IMR-90 (cell line): ENCODE results near the gene ATP6AP1. TPM values are rescaled to one million over a fixed set of nuclear protein-coding genes. Genes with fewer than 3 reads are reported as not detected.

ENCODE experiments used
- ATAC-seq: fragments of 200-7000 bp; cut with Tn5 transposase; 2 replicates; pipeline ENCODE4 v1.9.1; 2020; ENCODE audit warnings: low read depth, mild to moderate bottlenecking, moderate library complexity
- BruUV-seq: library from RNA; stranded (reverse); fragments of 400-500 nt; replicated peaks from 2 replicates; lab custom pipeline; 2021; lab: Mats Ljungman, UMichigan
- CTCF ChIA-PET: fragments of 300-600 bp; formaldehyde crosslinking; extraction: SDS; loops from one replicate; lab custom pipeline; 2021; ENCODE audit warnings: antibody characterized with exemption; lab: Yijun Ruan, JAX
- POLR2A ChIA-PET: fragments of 300-600 bp; sonication (Branson Sonifier 250); formaldehyde crosslinking; loops from one replicate; lab custom pipeline; 2022; ENCODE audit warnings: antibody characterized with exemption; ENCODE audit not compliant: unreplicated experiment; lab: Charles Lee
- DNase-seq: peaks from one replicate; pipeline ENCODE4 v3.0.0; 2013
- H2AFZ ChIP-seq: replicated peaks from 2 replicates; pipeline ENCODE3; 2013; ENCODE audit warnings: low read length, mild to moderate bottlenecking; ENCODE audit not compliant: poor library complexity
- H2AK5ac ChIP-seq: 2 replicates; pipeline ENCODE4 v1.6.1; 2013; ENCODE audit warnings: low read depth, low read length, inconsistent platforms
- H2AK9ac ChIP-seq: replicated peaks from 2 replicates; pipeline ENCODE3; 2013; ENCODE audit warnings: mild to moderate bottlenecking, low read depth, low read length, moderate library complexity; ENCODE audit not compliant: poor library complexity
- H2BK120ac ChIP-seq: 2 replicates; pipeline ENCODE4 v1.6.1; 2013; ENCODE audit warnings: low read depth, low read length, inconsistent platforms
- H2BK15ac ChIP-seq: 3 replicates; pipeline ENCODE4 v1.6.1; 2013; ENCODE audit warnings: low read depth, low read length, inconsistent platforms
- H2BK20ac ChIP-seq: 2 replicates; pipeline ENCODE4 v1.6.1; 2013; ENCODE audit warnings: low read depth, mild to moderate bottlenecking, inconsistent platforms, low read length, moderate library complexity
- H2BK5ac ChIP-seq: 2 replicates; pipeline ENCODE4 v1.6.1; 2013; ENCODE audit warnings: mild to moderate bottlenecking, low read depth, low read length, inconsistent platforms; ENCODE audit not compliant: poor library complexity, severe bottlenecking
- H3K14ac ChIP-seq: replicated peaks from 2 replicates; pipeline ENCODE4 v1.6.1; 2013; ENCODE audit warnings: low read depth, low read length, inconsistent platforms
- H3K18ac ChIP-seq: 2 replicates; pipeline ENCODE4 v1.6.1; 2013; ENCODE audit warnings: low read depth, low read length, control low read depth
- H3K23ac ChIP-seq: 2 replicates; pipeline ENCODE4 v1.6.1; 2013; ENCODE audit warnings: low read depth, low read length, inconsistent platforms
- H3K27ac ChIP-seq: 2 replicates; pipeline ENCODE4 v1.5.1; 2013; ENCODE audit warnings: mild to moderate bottlenecking, control low read depth, low read length; ENCODE audit not compliant: insufficient read depth
- H3K27me3 ChIP-seq: 2 replicates; pipeline ENCODE4 v1.6.1; 2013; ENCODE audit warnings: low read length; ENCODE audit not compliant: control insufficient read depth, insufficient read depth
- H3K36me3 ChIP-seq: 2 replicates; pipeline ENCODE4 v1.6.1; 2013; ENCODE audit warnings: low read length, mixed read lengths; ENCODE audit not compliant: control insufficient read depth, insufficient read depth
- H3K4ac ChIP-seq: 2 replicates; pipeline ENCODE4 v1.6.1; 2013; ENCODE audit warnings: low read depth, low read length, inconsistent platforms
- H3K4me1 ChIP-seq: 2 replicates; pipeline ENCODE4 v1.6.1; 2013; ENCODE audit warnings: low read length, mixed read lengths; ENCODE audit not compliant: control insufficient read depth, insufficient read depth
- H3K4me2 ChIP-seq: 2 replicates; pipeline ENCODE4 v1.6.1; 2013; ENCODE audit warnings: low read depth, mild to moderate bottlenecking, control low read depth, low read length, moderate library complexity
- H3K4me3 ChIP-seq: 2 replicates; pipeline ENCODE4 v1.5.1; 2013; ENCODE audit warnings: low read depth, mild to moderate bottlenecking, control low read depth, low read length, moderate library complexity; ENCODE audit not compliant: insufficient read depth
- H3K56ac ChIP-seq: 2 replicates; pipeline ENCODE4 v1.6.1; 2013; ENCODE audit warnings: low read length, inconsistent platforms; ENCODE audit not compliant: insufficient read depth; ENCODE audit errors: extremely low read depth
- H3K79me1 ChIP-seq, 2 experiments: 2 replicates each; pipeline ENCODE4 v1.6.1; 2013; ENCODE audit warnings: low read length in 2 of 2, inconsistent platforms in 1 of 2, low read depth in 1 of 2
- H3K9ac ChIP-seq: 2 replicates; pipeline ENCODE4 v1.6.1; 2013; ENCODE audit warnings: low read depth, low read length, control low read depth
- H3K9me1 ChIP-seq: 2 replicates; pipeline ENCODE4 v1.6.1; 2013; ENCODE audit warnings: low read length, inconsistent platforms; ENCODE audit not compliant: insufficient read depth
- H3K9me3 ChIP-seq: 2 replicates; pipeline ENCODE4 v1.6.1; 2013; ENCODE audit warnings: low read length; ENCODE audit not compliant: control insufficient read depth, insufficient read depth
- H4K20me1 ChIP-seq: 2 replicates; pipeline ENCODE4 v1.6.1; 2013; ENCODE audit warnings: low read length, inconsistent platforms; ENCODE audit not compliant: insufficient read depth
- H4K5ac ChIP-seq: 2 replicates; pipeline ENCODE4 v1.6.1; 2013; ENCODE audit warnings: mild to moderate bottlenecking, low read depth, low read length, control low read depth
- H4K8ac ChIP-seq, 2 experiments: 2 replicates each; pipeline ENCODE4 v1.6.1; 2013; ENCODE audit warnings: low read depth in 2 of 2, low read length in 2 of 2, control low read depth in 1 of 2, inconsistent platforms in 1 of 2
- H4K91ac ChIP-seq: 2 replicates; pipeline ENCODE4 v1.6.1; 2013; ENCODE audit warnings: low read depth, low read length, inconsistent platforms; ENCODE audit not compliant: insufficient read depth
- BHLHE40 ChIP-seq: fragments of 150-350 bp; IDR thresholded peaks from 2 replicates; pipeline ENCODE4 v1.6.1; 2016; ENCODE audit warnings: mild to moderate bottlenecking, low read depth, low read length
- CEBPB ChIP-seq: IDR thresholded peaks from 2 replicates; pipeline ENCODE4 v1.6.1; 2012; ENCODE audit warnings: low read depth, low read length, improper control_type of control experiment
- CHD1 ChIP-seq: IDR thresholded peaks from 2 replicates; pipeline ENCODE4 v1.6.1; 2012; ENCODE audit warnings: low read depth, low read length, improper control_type of control experiment
- FOS ChIP-seq: fragments of 150-350 bp; IDR thresholded peaks from 2 replicates; pipeline ENCODE4 v1.6.1; 2016; ENCODE audit warnings: low read depth, low read length
- MAFK ChIP-seq: IDR thresholded peaks from 2 replicates; pipeline ENCODE4 v1.6.1; 2012; ENCODE audit warnings: low read depth, low read length, improper control_type of control experiment
- MAZ ChIP-seq: IDR thresholded peaks from 2 replicates; pipeline ENCODE4 v1.6.1; 2012; ENCODE audit warnings: low read depth, mild to moderate bottlenecking, low read length, improper control_type of control experiment, moderate library complexity, borderline replicate concordance
- MXI1 ChIP-seq: IDR thresholded peaks from 2 replicates; pipeline ENCODE4 v1.6.1; 2012; ENCODE audit warnings: low read depth, mild to moderate bottlenecking, low read length, moderate library complexity, borderline replicate concordance
- NFE2L2 ChIP-seq: fragments of 150-350 bp; IDR thresholded peaks from 2 replicates; pipeline ENCODE4 v1.6.1; 2016; ENCODE audit warnings: low read depth, mild to moderate bottlenecking, low read length
- POLR2A ChIP-seq: IDR thresholded peaks from 2 replicates; pipeline ENCODE4 v1.6.1; 2012; ENCODE audit warnings: mild to moderate bottlenecking, low read depth, low read length
- RAD21 ChIP-seq: IDR thresholded peaks from 2 replicates; pipeline ENCODE4 v1.6.1; 2012; ENCODE audit warnings: low read length, improper control_type of control experiment
- RCOR1 ChIP-seq: IDR thresholded peaks from 2 replicates; pipeline ENCODE4 v1.6.1; 2012; ENCODE audit warnings: mild to moderate bottlenecking, low read length, improper control_type of control experiment; ENCODE audit not compliant: insufficient replicate concordance
- RFX5 ChIP-seq: IDR thresholded peaks from 2 replicates; pipeline ENCODE4 v1.8.0; 2012; ENCODE audit warnings: low read depth, mild to moderate bottlenecking, low read length, moderate library complexity
- SMC3 ChIP-seq: fragments of 150-350 bp; IDR thresholded peaks from 2 replicates; pipeline ENCODE4 v1.6.1; 2016; ENCODE audit warnings: low read depth, mild to moderate bottlenecking, antibody characterized with exemption, low read length, moderate library complexity
- WGBS, 2 experiments: methylation state at CpG; one replicate each; pipeline versions ENCODE4 v1.1.5 to v1.1.7; 2013; ENCODE audit warnings: missing lambda C conversion rate in 2 of 2; ENCODE audit not compliant: insufficient read length in 1 of 2; ENCODE audit errors: extremely low coverage in 2 of 2; 5-methylcytosine and 5-hydroxymethylcytosine counted together
- dilution Hi-C: fragments of 300-500 bp; cut with HindIII; formaldehyde crosslinking; loops from one replicate; pipeline ENCODE4 v1.14.3; 2018; ENCODE audit warnings: low sequenced_read_pairs; ENCODE audit not compliant: unreplicated experiment
- in situ Hi-C: fragments of 300-500 bp; cut with MboI; formaldehyde crosslinking; loops from 3 replicates; pipeline ENCODE4 v1.14.3; 2019; ENCODE audit warnings: low sequenced_read_pairs, inconsistent platforms, mixed read lengths
- intact Hi-C: fragments of 100-400 bp; cut with micrococcal nuclease; formaldehyde crosslinking; loops from 2 replicates; pipeline ENCODE4 v1.10.0; 2022
- polyA plus RNA-seq, 3 experiments: library from polyadenylated mRNA; depleted of rRNA; stranded (reverse); fragments of >200 nt; gene quantifications; 2 replicates each; pipeline ENCODE4 v1.2.3, GENCODE V29; 2012; ENCODE audit warnings: low replicate concordance in 1 of 3
- total RNA-seq: library from RNA; depleted of rRNA; stranded (reverse); fragments of >200 nt; gene quantifications from 2 replicates; pipeline ENCODE4 v1.2.3, GENCODE V29; 2012
- TF ChIP-seq, protein P1 (sequence below): fragments of 150-350 bp; IDR thresholded peaks from 2 replicates; pipeline ENCODE4 v1.6.1; 2016; ENCODE audit warnings: low read depth, mild to moderate bottlenecking, low read length, moderate library complexity, borderline replicate concordance
- TF ChIP-seq, protein P2 (sequence below): conservative IDR thresholded peaks from 2 replicates; pipeline ENCODE4 v1.5.1; 2012; ENCODE audit warnings: mild to moderate bottlenecking, low read depth, low read length, improper control_type of control experiment
- TF ChIP-seq, protein P3 (sequence below): fragments of 150-350 bp; IDR thresholded peaks from 2 replicates; pipeline ENCODE4 v1.6.1; 2017; ENCODE audit warnings: mild to moderate bottlenecking, antibody characterized with exemption, low read length, low read depth

The ATP6AP1 gene
- total and polyA plus RNA-seq, 2 of the 4 experiments (the other 2 are of a cell fraction), result 13.8 to 96.7 TPM

DNA sequence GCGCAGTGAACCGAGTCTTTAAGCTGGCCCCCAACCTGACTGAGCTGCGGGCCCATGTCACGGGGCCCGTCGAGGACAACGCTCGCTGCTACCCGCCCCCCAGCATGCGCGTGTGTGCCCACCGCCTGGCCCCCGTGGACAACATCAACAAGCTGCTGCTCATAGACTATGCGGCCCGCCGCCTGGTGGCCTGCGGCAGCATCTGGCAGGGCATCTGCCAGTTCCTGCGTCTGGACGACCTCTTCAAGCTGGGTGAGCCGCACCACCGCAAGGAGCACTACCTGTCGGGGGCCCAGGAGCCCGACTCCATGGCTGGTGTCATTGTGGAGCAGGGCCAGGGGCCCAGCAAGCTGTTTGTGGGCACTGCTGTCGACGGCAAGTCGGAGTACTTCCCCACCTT lies 31.8 kb downstream of the ATP6AP1 start:
- ATAC-seq (no peak), DNase-seq (no peak)
- H3K79me1 ChIP-seq, result peaks cover 0 to 16% of the 10 kb centered on the region in 2 experiments; a peak in 3 of 4 replicates
- H3K27ac ChIP-seq, result no peak overlapping the region; the same call in 1 of the 2 replicates
- H2AFZ ChIP-seq, result no peak overlapping the region
- H2BK5ac ChIP-seq, result no peak overlapping the region
- peaks cover 39% of the 10 kb centered on the region for H4K20me1 ChIP-seq
- CTCF ChIA-PET, result interaction anchor here (1.9 kb wide), 1 partner anchor 67 kb away, joined by 5 read pairs; no protein-coding TSS in a partner anchor
- H3K23ac ChIP-seq, result no peak overlapping the region; the same call in 1 of the 2 replicates
- POLR2A ChIA-PET, result no interaction called here
- no peaks in the 10 kb centered on the region for H3K27me3 ChIP-seq
- H3K9ac ChIP-seq, result no peak overlapping the region; the same call in 1 of the 2 replicates
- H3K36me3 ChIP-seq, result peaks cover 43% of the 10 kb centered on the region
- H3K4me2 ChIP-seq, result peak overlapping the region; percentile 83; the same call in 1 of the 2 replicates
- no peak overlapping the region for H4K5ac ChIP-seq
- in situ Hi-C loops (no loop called here), intact Hi-C loops (no loop called here), dilution Hi-C loops (no loop called here)
- BruUV-seq, result no TSS peak
- no peak overlapping the region for H2BK15ac ChIP-seq
- no peak overlapping the region for H4K91ac ChIP-seq
- 85% methylated on average over 16 of the region's 26 CpGs; no CpG with 5 or more reads in 1 of the 2 experiments for WGBS, 2 experiments
- no peak overlapping the region for H2BK120ac ChIP-seq
- no peak overlapping the region for H3K4ac ChIP-seq
- no peaks in the 10 kb centered on the region for H3K9me1 ChIP-seq
- no peak overlapping the region for H2BK20ac ChIP-seq
- H3K4me1 ChIP-seq, result peaks cover 4% of the 10 kb centered on the region; the same call in 1 of the 2 replicates
- no peak overlapping the region for H4K8ac ChIP-seq
- H2AK9ac ChIP-seq, result no peak overlapping the region
- no peaks in the 10 kb centered on the region; the same call in 1 of the 2 replicates for H3K9me3 ChIP-seq
- no peak overlapping the region for H3K56ac ChIP-seq
- peak overlapping the region; percentile 74 for H3K4me3 ChIP-seq
- TF ChIP-seq MAFK (no peak), CEBPB (no peak), SMC3 (no peak), BHLHE40 (no peak), CHD1 (no peak), POLR2A (no peak), MAZ (no peak), RFX5 (no peak), MXI1 (no peak), RCOR1 (no peak), FOS (no peak), RAD21 (no peak), NFE2L2 (no peak)
- TF ChIP-seq, protein P1, sequence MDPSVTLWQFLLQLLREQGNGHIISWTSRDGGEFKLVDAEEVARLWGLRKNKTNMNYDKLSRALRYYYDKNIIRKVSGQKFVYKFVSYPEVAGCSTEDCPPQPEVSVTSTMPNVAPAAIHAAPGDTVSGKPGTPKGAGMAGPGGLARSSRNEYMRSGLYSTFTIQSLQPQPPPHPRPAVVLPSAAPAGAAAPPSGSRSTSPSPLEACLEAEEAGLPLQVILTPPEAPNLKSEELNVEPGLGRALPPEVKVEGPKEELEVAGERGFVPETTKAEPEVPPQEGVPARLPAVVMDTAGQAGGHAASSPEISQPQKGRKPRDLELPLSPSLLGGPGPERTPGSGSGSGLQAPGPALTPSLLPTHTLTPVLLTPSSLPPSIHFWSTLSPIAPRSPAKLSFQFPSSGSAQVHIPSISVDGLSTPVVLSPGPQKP, result no peak
- TF ChIP-seq, protein P2, sequence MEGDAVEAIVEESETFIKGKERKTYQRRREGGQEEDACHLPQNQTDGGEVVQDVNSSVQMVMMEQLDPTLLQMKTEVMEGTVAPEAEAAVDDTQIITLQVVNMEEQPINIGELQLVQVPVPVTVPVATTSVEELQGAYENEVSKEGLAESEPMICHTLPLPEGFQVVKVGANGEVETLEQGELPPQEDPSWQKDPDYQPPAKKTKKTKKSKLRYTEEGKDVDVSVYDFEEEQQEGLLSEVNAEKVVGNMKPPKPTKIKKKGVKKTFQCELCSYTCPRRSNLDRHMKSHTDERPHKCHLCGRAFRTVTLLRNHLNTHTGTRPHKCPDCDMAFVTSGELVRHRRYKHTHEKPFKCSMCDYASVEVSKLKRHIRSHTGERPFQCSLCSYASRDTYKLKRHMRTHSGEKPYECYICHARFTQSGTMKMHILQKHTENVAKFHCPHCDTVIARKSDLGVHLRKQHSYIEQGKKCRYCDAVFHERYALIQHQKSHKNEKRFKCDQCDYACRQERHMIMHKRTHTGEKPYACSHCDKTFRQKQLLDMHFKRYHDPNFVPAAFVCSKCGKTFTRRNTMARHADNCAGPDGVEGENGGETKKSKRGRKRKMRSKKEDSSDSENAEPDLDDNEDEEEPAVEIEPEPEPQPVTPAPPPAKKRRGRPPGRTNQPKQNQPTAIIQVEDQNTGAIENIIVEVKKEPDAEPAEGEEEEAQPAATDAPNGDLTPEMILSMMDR, result no peak
- TF ChIP-seq, protein P3, sequence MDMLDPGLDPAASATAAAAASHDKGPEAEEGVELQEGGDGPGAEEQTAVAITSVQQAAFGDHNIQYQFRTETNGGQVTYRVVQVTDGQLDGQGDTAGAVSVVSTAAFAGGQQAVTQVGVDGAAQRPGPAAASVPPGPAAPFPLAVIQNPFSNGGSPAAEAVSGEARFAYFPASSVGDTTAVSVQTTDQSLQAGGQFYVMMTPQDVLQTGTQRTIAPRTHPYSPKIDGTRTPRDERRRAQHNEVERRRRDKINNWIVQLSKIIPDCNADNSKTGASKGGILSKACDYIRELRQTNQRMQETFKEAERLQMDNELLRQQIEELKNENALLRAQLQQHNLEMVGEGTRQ, result no peak
- H3K18ac ChIP-seq, result no peak overlapping the region
- H3K14ac ChIP-seq, result no peak overlapping the region
- no peak overlapping the region for H2AK5ac ChIP-seq
